Stimulated activated CD4-positive, alpha-beta T cell treated with anti-CD3 and anti-CD28 coated beads, Interleukin-15, amount 100 ng/mL, for 48 hours (primary cell): ENCODE measurements around the gene ARMC5.
A peak's percentile ranks its signal among the peaks of the same experiment; 100 is the strongest.
"Not testable (repeated sequence)": the region's sequence is repeated elsewhere in the genome, so short reads cannot be mapped to it uniquely, and the experiment has no call there.

Source experiments
- DNase-seq, 2 donors: peaks; one replicate each; pipeline ENCODE4 v3.0.0-alpha.2; 2020; ENCODE audit warnings: low read depth in 2 of 2

The ARMC5 gene

GRCh38 chr16:31435341-31436220, 23.7 kb upstream of the ARMC5 start:
- no peak for DNase-seq

DNA sequence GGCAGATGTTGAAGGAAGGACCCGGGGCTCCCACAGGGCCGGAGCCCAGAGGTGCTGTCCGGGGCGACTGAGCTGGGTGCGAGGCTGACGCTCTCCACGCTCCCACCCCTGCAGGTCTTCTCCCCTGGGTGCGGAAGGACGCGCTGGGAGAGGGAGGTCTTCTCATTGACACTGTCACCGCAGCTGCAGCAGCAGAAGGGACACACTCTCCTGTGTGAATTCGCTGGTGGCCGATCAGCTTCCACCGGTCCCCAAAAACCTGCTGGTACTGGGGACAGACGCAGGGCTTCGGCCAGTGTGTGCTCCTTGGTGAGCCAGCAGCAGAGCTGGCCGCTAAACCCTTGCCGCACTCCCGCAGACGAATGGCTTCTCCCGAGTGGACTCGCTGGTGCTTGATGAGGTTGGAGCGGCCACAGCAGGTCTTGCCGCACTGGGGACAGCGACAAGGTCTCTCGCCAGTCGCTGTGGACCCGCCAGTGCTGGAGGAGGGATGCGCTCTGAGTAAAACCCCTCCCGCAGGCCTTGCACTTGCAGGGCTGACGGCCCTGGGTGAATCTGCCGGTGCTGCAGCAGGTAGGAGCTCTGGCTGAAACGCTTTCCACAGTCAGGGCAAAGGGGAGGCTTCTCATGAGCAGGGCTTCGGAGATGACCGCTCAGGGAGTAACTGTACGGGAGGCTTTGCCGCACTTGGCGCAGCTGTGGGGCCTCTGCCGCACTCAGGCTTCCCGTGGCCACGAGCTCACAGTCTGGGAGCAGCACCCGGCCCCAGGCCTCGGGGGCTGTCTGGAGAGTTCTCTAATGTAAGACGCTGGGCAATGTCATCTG, 22.9 kb upstream of the ARMC5 start:
- no peak for DNase-seq

- DNase-seq, result no peak
Observed at GRCh38 chr16:31438414-31438813, 20.9 kb upstream of the ARMC5 start.

GRCh38 chr16:31439023-31439422, 20.3 kb upstream of the ARMC5 start:
- not testable (repeated sequence) for DNase-seq

GRCh38 chr16:31439519-31439918, 19.8 kb upstream of the ARMC5 start:
- DNase-seq, result no peak

DNA sequence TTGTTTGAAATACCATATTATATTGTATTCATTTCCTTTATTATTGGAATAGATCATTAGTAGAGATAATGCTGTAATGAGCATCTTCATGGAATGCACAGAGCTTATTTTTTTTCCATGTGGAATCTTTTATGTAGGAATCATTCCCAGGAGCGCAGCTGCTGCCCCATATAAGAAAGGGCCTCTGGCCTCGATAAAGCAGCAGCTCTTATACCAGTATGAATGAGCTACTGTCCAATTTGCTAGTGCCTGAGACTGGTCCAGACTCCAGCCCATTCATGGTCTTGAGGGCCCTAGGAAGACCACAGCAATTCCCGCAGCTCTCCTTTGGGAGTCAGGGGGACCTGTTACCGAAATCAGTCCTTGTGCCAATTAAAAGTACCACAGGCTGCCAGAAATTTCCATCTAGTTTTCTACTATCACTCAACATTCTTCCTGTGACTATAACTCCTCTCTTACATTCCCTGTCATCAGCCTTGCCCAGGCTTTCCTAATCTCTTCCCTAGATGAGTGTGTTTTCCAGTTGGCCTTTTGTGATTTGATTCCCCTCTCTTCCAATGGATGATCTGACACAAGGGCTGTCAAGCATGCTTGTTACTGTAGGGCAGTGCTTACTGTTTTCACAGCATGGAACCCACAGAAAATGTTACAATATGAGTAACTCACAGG, 18.7 kb upstream of the ARMC5 start:
- DNase-seq, result no peak

DNA sequence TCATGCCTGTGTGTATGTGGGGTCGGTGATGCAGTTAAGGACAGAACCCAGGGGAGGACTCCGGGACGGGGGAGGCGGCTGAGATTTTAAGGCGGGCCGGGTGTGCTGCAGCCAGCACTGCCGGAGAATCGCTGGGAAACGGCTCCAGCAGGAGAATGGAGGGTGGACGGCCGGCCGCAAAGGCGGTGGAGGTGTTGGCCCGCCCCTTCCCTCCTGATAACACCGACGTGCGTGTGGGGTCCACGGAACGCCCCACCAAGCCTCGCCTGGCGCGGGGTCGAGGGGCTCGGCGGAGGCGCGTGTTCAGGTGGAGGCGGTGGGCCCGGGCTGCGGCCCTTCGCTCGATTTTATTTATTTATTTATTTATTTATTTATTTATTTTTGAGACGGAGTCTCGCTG, 17.3 kb upstream of the ARMC5 start:
- no peak for DNase-seq

GRCh38 chr16:31445931-31446330, 13.4 kb upstream of the ARMC5 start:
- not testable (repeated sequence) for DNase-seq

DNA sequence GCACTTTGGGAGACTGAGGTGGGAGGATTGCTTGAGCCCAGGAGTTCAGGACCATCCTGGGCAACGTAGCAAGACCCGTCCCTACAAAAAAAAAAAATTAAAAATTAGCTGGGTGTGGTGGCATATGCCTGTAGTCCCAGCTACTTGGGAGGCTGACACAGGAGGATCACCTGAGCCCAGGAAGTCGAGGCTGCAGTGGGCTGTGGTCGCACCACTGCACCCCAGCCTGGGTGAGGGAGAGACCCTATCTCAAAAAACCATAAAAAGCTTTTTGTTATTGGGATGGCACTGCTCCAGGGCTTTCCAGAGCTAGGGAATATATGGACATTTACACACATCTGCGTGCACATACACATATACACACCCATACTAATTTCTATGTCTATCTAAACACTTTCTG, 8.1 kb upstream of the ARMC5 start:
- no peak for DNase-seq

GRCh38 chr16:31451681-31452351, 7.5 kb upstream of the ARMC5 start:
- no peak for DNase-seq

DNA sequence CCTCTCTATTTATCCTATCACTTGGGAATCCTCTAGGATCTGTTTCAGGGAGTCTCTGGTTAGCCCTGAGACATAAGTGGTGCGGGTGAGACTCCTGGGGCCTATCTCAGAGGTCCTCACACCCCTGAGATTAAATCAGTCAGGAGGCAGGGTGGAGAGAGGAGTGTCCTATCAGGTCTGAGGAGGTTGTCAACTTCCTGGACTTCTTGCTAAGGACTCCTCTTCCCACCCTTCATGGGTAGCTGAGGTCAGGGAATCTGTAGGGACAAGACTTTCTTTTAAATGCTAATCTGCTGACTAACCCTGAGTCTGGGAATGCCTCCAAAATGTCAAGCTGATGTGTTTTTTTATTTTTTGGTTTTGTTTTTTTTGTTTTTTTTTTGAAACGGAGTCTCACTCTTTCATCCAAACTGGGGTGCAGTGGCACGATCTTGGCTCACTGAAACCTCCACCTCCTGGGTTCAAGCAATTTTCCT, 6.6 kb upstream of the ARMC5 start:
- DNase-seq, result no peak

- no peak for DNase-seq
Observed at GRCh38 chr16:31453255-31454204, 5.8 kb upstream of the ARMC5 start.

DNA sequence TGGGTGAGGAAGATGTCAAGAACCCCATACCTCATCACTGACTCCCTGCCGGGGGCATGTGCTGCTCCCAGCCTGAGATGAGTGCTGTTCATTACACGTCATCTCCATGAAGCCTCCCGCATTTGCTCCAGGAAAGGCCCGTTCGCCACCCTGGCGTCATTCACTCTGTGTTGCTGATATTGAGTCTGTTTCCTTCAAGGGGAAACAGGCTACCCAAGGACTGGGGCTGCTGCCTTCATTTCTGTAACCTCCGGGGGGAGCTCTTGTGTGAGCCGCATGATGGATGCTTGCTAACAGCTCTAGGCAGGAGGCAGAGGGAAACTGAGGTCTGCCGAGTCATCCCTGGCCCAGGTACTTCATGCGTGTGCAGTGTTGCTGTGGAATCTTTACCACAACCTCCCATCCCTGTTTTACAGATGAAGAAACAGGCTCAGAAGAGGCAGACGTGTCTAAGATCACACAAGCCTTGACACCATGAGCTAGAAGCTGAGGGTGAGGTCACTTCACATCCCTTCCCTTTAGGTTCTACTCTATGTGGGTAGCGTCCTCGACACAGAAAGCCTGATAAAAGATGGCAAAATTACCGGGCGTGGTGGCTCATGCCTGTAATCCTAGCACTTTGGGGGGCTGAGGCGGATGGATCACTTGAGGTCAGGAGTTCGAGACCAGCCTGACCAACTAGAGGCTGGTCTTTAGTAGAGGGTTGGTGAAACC, 3.5 kb upstream of the ARMC5 start:
- no peak for DNase-seq

- DNase-seq, result no peak
Observed at GRCh38 chr16:31456988-31457360, 2.3 kb upstream of the ARMC5 start.

GRCh38 chr16:31458073-31458843, 1.0 kb upstream of the ARMC5 start:
- DNase-seq, result peak; percentile 26 to 48

DNA sequence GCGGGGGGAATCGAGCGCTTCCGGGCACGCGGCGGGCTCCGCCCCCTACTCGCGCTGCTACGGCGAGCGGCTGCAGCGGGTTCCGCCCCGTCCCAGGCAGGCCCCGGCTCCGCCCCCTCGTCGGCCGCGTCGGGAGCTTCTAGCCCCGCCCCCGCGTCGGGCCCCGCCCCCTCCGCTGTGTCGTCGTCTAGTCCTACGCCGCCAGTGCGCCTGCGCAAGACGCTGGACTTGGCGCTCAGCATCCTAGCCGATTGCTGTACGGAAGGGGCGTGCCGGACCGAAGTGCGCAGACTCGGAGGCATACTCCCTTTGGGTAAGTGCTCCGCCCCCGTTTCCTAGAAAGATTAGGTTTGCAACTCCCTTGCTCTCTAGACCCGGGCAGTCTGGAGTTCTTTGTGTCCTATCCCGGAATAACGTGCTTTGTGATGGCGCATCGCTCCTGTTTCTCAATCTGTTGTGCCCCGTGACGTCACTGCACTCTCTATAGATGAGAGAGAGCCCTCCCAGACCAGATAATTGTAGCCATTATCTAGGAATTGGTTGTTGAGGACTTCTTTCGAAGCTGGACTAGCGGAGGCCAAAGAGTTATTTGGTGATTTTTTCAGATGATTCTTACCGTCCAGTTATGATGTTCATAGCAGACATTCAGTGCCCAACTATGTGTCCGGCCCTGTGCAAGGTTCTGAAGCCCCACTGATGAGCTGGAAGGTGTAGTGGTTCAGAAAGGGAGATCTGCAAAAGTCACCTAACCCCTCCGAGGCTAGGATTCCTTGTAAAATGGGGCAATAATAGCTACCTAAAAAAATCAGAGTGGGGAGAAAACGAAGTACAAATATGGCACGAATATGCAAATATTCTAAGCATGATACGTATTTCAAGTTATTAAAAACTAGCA, 633 bp downstream of the ARMC5 start:
- DNase-seq, result peak; percentile 100

DNA sequence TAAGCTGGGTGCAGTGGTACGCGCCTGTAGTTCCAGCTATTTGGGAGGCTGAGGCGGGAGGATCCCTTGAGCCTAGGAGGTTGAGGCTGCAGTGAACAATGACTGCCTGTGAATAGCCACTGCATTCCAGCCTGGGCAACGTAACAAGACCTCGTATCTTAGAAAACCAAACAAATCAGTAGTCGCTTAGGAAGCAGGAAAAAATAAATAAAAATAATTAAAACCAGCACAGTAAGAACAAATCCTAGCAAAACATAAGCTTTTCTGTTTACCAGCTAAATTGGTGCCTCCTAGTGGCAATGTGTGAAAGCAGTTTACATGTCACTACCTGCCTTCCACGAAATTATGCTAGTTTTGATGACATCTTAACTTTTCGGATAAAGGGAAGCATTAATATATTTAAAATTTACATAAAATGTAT, 1.3 kb downstream of the ARMC5 start:
- no peak for DNase-seq
